Stimulated activated naive CD4-positive, alpha-beta T cell treated with Interleukin-2 at 50 U/mL for 16 hours (primary cell): Measurements from ENCODE around the gene WASHC2A.
"Not testable (repeated sequence)": the region's sequence is repeated elsewhere in the genome, so short reads cannot be mapped to it uniquely, and the experiment has no call there.

Source experiments
- DNase-seq: peaks from one replicate; lab custom pipeline; 2025; lab: John Stamatoyannopoulos, UW

WASHC2A gene

DNA sequence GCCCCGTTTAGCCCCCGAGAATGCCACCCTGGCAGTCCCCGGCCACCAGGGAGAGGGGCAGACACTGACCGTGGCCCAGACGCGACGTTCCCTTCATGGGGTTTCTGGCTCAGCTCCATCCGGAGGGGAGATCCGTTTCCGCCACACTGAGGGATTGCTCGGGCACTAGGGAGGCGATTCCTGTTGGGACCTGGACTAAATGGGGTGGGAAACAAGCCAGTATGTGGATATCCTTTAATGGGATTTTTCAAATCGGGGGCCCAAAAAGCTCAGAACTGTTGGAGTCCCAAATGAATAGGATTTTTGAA lies 552 bp downstream of the WASHC2A start:
- DNase-seq = not testable (repeated sequence)

DNA sequence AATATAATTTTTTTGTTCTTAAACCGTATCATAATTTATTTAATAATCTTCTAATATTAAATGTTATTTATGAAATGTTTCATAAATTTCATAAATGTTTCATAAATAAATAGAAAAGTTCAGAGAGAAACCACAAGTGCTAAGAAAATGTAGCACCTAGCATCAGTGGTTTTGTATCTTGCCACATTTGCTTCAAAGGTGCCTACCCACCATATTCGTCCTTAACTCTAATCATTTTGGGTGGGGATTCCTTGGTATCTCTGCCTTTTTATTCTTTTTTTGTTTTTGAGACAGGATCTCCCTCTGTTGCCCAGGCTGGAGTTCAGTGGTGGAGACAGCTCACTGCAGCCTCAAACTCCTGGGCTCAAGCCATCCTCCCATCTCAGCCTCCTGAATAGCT lies 7.4 kb downstream of the WASHC2A start:
- not testable (repeated sequence) for DNase-seq

DNA sequence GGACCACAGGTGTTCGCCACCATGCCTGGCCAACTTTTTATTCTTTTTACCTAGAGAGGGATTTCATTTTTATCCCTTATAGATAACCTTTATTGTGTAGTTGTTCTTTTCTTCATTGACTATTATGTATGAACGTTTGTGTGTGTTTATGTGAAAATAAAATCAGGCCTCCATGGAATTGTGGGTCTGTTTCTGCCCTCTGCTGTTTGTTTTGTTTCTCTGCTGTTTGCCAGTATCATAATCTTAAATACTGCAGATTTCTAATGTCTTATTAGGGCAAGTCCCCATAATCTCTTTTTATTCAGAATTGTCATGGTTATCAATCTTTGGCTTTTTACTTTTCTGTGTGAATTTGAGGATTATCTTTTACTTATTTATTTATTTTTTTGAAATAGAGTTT lies 7.8 kb downstream of the WASHC2A start:
- not testable (repeated sequence) for DNase-seq

DNA sequence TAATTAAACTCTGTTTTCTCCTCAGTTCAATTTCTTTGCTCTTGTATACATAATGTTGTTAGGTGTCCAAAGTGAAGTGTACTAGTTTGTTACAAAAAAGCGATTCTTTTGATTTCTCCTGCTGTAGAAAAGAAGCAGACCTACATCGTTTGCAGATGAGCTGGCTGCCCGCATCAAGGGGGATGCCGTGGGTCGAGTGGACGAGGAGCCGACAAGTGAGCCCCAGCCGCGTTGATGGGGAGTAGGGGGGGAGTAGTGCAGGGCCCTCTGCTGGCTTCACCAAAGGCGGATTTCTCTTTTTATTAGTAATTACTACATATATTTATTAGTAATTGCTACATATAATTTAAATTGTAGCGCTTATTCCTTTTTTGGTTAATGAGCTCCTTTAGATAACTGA lies 23.6 kb downstream of the WASHC2A start:
- DNase-seq = not testable (repeated sequence)

DNA sequence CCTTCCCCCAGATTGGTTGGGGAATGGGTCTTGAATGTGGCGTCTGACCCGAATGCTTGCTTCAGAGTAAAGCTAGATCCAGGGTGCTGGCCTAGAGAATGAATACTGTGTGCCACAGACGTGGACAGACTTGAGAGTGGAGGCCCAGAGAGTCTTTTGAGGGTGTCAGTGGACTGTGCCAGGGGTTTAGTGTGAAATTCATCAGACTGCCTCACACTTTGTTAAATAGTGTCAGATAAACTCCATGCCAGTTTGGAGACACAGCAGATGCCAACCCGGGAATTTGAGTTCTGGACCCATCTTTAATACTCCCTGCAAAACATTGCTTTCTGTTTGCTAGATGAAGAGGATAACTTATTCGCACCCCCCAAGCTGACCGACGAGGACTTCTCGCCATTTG lies 25.2 kb downstream of the WASHC2A start:
- DNase-seq = not testable (repeated sequence)

DNA sequence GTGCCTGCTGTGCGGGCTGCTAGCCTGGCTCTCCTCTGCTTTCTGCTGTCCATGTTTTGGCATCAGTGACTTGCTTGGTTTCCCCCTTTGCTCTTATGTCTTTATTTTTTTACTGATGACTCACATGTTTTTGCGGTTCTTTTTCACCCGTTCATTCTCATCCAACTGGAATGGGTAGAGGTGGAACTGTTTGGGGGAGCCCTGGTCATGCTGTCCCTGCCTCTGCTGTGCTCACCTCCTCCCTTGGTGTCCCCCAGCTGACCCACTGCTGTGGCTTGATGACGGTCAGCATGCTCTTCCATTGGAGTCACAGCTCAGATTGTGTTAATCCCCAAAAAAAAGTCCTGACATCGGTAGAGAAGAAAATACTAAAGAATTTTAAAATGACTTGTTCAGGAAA lies 26.9 kb downstream of the WASHC2A start:
- DNase-seq = not testable (repeated sequence)

DNA sequence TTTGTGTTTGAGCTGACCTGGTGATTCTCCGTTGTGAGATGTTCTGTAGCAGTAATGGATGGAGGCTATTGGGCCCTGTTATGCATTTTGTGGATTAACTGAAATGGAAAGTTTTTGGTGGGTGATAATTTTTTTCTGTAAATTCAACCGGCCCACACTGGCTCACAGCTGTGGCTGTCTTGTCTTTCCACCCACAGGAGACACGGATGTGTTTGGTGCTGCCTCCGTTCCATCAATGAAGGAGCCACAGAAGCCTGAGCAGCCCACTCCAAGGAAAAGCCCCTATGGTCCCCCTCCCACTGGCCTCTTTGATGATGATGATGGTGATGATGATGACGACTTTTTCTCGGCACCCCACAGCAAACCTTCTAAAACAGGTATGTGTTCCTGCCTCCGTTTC lies 27.6 kb downstream of the WASHC2A start:
- DNase-seq = not testable (repeated sequence)

DNA sequence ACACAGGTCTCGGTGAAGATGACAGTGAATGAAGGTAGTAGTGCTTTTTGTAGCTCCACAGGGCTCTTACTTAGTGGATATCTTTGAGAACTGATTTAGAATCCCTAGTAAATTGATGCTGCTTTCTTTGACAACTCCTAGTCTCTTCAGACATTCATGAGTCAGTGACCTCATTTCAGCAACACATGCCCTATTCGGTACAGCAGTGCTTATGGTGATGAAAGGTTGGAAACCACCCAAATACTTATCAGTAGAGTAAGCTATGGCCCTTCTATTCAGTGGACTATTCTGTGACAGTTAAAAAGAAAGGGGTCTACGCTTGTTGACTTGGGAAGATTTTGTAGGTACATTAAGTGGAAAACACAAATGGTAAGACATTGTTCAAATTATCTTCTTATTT lies 29.0 kb downstream of the WASHC2A start:
- not testable (repeated sequence) for DNase-seq

DNA sequence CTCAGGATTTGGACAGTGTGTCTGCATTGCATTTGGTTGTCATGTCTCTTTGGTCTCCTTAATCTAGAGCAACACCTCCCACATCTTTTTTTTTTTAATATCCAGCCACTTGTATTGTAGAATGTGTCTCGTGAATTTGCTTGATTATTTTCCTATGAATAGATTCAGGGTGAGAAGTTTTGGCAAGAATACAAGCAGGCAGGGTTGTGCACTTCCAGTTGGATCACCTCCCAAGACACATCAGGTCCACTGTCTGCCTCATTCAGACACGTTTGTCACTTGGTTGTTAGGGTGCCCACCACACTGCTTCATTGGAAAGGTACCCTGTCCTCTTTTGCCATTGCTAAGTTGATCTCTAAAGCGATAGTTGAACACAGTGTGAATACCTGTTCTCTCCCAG lies 30.9 kb downstream of the WASHC2A start:
- DNase-seq = not testable (repeated sequence)

DNA sequence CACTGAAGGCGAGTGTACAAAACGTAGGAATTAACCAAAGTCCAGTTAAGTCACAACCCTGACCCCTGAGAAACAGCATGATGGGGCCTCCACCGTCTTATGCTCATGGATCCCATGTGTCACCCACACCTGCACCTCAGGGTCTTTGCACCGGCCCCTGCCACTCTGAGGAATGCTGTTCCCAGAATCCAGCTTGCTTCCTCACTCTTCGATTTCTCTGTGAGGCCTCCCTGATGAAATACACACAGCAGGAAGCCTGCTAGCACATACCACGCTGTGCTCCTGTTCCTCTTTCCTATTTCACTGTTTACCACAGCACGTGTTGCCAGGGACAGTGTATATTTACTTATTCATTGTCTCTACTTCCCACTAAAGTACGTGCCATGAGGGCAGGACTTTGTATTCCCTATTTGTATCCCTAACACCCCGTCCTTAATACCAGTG lies 33.4 kb downstream of the WASHC2A start:
- not testable (repeated sequence) for DNase-seq

DNA sequence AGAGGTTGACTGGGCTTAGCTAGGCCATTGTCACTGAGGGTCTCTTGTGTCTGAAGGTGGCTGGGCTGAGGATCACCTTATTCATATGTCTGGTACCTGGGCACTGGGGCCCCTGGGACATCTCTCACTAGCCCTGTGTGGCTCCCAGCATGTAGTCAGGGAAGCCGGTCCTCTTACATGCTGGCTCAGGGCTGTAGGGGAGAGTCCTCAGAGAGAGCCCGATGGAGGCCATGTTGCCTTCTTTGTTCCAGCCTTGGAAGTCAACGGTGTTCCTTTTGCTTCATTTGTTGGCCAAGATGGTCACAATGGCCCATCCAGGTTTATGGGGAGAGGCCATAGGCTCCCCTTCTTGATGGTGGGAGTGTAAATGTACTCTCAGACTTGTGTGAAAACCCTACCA lies 34.0 kb downstream of the WASHC2A start:
- DNase-seq = not testable (repeated sequence)

DNA sequence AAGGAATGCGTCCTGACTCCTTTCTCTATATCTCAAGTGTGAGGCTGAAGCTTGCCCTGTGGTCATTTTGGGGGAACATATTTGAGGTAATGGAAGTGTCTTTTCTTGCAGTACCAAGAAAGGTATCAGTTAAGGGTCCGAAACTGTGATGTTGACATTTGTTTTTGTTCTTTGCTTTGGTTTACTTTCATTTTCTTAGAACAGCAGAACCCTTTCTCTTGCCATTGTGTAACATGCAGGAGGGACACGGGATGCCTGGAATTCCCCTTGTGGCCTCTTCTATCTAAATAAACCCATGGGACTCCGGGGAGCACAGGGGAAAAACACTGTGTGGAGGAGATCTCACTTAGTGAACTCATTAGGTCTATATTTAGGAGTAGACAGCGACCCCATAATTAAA lies 34.5 kb downstream of the WASHC2A start:
- not testable (repeated sequence) for DNase-seq

DNA sequence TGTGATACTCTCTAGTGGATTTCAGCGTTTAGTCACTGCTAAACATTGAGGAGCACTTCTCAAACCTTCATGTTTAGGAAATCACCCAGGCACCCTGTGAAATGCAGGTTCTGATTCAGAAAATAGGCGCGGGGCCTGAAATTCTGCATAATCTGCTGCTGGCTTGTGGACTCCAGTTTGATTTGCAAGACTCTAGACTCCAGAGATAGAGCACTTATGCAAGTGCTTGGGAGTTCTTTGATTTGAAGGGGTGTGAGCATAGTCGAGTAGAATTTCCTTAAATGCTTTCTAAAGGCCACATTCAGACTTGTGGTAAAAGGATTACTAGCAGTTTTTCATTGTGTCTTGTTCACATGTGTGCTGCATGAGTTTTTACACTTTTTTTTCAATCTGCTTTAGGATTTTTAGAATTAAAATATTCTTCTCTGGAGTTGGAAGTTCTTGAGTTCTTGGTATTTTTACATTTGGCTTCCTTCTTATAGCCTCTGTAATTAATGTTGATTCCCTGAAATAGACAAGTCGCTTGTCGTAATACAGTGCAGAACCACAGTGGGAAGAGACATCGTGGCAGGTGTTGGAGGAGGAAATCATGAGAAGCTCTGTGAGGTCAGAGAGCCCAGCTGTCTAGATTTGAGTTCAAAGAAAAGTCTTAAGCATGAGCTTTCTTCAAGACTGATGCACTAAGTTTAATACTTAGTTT lies 41.4 kb downstream of the WASHC2A start:
- DNase-seq = not testable (repeated sequence)

DNA sequence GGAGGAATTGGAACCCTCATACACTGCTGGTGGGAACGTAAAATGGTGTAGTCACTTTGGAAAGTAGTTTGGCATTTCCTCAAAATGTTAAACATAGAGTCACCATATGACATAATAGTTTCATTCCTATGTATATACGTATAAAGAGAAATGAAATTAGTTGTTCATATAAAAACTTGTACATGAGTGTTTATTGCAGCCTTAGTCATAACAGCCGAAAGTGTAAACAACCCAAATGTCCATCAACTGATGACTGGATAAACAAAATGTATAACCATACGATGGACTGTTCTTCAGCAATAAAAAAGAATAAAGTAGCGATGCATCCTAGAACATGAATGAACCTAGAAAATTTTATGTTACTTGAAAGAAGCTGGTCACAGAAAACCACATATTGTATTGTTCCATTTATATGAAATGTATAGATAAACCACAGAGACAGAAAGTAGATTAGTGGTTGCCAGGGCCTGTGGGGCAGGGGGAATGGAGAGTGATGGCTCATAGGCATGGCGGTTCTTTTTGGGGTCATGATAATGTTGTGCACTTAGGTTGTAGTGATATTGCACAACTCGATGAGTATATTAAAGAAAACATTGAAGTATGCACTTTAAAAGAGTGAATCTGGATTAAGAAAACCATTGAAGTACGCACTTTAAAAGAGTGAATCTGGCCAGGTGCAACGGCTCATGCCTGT lies 44.8 kb downstream of the WASHC2A start:
- not testable (repeated sequence) for DNase-seq

DNA sequence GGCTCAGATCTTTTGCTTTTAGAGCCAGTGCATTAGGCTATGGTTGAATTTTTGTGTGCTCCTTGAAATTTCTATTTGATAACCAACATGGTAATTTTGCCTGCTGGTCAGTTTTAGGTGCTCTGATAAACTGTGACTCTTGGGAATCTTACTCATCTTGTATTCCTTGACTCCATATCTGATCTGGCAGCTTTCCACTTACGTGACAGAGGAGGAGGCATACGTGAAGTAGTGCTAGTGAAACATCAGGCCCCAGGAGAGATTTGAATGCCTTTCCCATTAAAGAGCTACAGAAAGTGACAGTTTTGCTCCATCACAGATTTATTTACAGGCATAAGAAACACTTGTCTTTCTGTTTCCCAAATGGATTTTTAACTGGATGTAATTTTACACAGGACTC lies 59.0 kb downstream of the WASHC2A start:
- not testable (repeated sequence) for DNase-seq

DNA sequence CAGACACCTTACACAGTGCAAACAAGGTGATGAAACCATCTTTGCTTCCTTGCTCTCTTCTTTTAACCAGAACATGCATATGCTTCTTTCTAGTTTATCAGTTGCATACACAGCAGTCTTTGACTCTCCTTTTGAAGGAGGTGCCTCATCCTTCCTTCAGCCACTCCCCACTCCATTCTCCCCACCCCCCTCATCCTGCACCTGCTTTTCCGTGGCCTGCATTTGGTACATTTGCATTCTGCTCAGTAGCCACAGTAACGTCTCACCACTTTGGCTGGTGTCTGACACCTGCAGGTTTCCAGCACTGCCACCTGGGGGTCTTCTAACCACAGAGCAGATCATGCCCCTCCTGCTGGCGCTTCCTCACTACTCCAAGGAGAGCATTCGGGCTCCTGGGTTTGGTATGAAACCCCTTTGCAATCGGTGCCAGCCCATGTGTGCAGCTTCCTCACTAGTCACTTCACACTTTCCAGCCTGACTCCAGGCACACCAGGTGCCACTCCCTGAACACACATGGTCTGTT lies 60.1 kb downstream of the WASHC2A start:
- not testable (repeated sequence) for DNase-seq

DNA sequence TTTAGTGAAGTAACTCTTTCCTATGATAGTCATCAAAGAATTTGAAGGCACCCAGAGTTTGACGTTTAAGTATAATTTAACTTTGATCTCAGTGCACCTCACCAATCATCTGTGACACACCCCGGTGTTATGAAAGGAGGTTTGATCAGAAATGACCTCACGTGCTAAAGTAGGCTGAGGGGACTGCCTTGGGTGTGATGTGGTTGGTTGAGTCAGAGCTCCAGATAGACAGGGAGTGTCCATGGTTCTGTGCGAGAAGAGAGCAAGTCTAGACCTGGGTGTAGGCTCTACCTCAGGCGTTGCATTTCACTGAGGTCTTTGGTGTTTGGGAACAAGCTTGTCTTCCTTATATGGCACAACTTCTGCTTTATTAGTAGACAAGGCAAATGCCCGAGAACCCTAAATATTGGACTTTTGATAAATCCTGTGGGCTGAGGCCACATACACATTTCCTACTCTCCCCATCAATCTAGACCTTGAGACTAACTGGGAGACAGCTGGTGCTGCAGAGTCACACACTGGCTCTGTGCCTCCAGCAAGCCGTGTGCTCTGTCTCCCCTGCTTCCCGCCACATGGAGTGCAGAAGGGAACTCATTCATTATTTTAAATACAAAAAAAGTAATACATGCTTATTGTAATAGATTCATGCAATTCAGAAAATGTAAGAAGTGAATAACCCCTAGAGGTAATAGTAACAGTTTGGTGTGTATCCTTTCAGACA lies 63.7 kb downstream of the WASHC2A start:
- not testable (repeated sequence) for DNase-seq

DNA sequence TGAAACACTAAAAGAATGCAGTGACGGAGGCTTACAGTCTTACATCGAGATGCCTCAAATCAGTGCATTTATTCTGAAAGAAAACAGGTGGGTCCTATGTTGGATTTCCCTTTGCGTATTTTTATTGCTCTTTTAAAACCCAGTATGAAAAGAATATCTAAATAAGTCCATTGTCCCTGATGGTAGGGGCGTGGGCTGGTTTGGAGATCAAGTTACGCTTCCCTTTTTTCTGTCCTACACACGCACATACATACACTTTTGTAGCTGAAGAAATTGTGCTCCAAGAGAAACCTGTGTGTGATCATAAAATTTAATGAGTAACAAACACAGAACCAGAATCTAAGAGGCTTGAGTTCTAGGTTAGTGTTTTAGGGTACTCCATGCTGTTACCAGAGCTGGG lies 64.6 kb downstream of the WASHC2A start:
- DNase-seq = not testable (repeated sequence)

DNA sequence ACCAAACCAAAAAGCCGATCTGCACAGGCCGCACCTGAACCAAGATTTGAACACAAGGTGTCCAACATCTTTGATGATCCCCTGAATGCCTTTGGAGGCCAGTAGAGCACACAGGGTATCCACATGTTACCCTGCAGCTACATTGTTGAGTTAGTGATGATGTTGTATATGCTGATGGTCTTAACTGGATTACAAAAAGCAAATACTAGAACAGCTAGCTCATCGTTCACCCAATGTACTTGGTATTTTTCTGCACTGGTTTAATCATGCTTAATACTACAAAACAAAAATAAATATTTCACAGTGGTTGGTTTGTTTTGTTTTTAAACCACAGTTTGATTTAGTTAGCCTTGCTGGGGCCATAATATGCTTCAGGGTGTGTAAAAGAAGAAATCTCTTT lies 65.1 kb downstream of the WASHC2A start:
- not testable (repeated sequence) for DNase-seq

DNA sequence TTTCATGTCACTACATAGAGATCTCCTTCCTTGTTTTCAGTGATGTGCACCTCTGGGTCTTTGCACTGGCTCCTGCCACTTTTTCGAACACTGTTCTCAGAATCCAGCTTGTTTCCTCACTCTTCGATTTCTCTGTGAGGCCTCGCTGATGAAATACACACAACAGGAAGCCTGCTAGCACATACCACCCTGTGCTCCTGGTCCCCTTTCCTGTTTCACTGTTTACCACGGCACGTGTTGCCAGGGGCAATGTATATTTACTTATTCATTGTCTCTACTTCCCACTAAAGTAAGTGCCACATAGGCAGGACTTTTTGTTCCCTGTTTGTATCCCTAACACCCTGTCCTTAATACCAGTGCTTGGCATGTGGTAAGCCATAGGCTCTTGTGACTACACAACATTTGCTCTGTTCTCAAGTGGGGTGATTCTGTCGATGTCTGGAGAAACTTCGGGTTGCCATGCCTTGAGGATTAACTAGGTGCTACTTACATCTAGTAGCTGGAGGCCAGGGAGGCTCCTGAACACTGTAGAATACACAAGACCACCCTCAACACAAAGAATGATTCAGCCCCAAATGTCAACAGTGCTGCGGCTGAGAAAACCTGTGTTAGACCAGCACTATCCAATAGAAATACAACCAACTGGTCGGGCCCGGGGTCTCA lies 75.9 kb downstream of the WASHC2A start:
- DNase-seq = not testable (repeated sequence)

DNA sequence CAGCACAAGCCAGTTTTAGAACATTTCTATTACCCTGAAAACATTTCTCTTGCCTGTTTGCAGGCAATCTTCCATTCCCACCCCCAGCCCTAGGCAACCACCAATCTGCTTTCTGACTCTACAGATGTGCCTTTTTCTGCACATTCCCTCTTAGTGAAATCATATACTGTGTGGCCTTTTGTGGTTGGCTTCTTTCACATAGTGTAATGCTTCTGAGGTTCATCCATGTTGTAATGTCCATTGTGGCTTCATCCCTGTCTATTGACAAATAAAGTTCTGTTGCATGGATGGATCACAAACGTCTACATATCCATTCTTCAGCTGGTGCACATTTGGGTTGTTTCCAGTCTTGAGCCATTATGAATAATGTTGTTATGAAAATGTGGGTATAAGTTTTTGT lies 77.8 kb downstream of the WASHC2A start:
- DNase-seq = not testable (repeated sequence)

DNA sequence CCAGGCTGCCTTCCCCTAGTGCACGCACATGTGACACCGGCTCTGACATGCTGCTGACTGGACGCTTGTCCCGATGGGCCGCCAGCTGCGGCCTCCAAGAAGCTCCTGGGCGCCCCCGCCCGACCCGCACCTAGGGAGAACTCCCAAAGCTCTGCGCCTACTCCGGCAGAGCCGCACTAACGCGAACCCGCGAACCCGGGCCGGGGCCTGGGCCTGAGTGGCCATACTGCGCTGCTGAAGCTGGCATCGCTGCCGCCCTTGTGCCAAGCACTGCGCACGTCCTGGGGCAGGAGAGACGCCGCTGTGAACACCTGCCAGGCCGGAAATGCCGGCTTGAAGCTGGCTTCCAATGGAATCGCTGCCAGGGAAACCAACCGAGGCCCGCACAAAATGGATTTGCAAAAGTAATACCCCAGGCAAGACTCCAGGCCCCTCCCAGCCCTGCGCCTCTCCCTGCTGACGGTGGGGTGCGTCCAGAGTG lies 85.1 kb downstream of the WASHC2A start:
- no peak for DNase-seq
